ENCODE measurements around the gene TRIM50. TPM values are rescaled to one million over a fixed set of nuclear protein-coding genes. Genes with fewer than 3 reads are reported as not detected.

TRIM50 gene
- total RNA-seq, 1 experiment from 2014 or later: not detected

- no peak overlapping the region for H3K4me3 ChIP-seq (ENCODE audit: low read length)
- H3K9ac ChIP-seq (ENCODE audit: low read length): no peak overlapping the region
- H3F3A ChIP-seq (ENCODE audit: low read length, unreplicated experiment): no peaks in the 10 kb centered on the region
- H3K4me2 ChIP-seq (ENCODE audit: low read length): no peak overlapping the region
- H3K9me2 ChIP-seq (replicated peaks; ENCODE audit: low read length): no peaks in the 10 kb centered on the region
- H4K20me1 ChIP-seq (ENCODE audit: low read length): no peaks in the 10 kb centered on the region
- H3K4me1 ChIP-seq (ENCODE audit: insufficient read depth, low read length): no peaks in the 10 kb centered on the region
- POLR2A ChIA-PET (ENCODE audit: unreplicated experiment): no interaction called here
- no peaks in the 10 kb centered on the region for H3K79me2 ChIP-seq (ENCODE audit: low read length)
- no peak overlapping the region for H3K27ac ChIP-seq (ENCODE audit: low read length)
- H3K27me3 ChIP-seq (ENCODE audit: low read length): no peaks in the 10 kb centered on the region
- TF ChIP-seq EZH2phosphoT487 (IDR thresholded peaks at IDR 0.05; ENCODE audit: borderline replicate concordance, low read length) (no peak), EZH2 (IDR thresholded peaks at IDR 0.05; ENCODE audit: low read length, unreplicated experiment) (no peak)
- TF ChIP-seq, protein P1, sequence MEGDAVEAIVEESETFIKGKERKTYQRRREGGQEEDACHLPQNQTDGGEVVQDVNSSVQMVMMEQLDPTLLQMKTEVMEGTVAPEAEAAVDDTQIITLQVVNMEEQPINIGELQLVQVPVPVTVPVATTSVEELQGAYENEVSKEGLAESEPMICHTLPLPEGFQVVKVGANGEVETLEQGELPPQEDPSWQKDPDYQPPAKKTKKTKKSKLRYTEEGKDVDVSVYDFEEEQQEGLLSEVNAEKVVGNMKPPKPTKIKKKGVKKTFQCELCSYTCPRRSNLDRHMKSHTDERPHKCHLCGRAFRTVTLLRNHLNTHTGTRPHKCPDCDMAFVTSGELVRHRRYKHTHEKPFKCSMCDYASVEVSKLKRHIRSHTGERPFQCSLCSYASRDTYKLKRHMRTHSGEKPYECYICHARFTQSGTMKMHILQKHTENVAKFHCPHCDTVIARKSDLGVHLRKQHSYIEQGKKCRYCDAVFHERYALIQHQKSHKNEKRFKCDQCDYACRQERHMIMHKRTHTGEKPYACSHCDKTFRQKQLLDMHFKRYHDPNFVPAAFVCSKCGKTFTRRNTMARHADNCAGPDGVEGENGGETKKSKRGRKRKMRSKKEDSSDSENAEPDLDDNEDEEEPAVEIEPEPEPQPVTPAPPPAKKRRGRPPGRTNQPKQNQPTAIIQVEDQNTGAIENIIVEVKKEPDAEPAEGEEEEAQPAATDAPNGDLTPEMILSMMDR (conservative IDR thresholded peaks at IDR 0.05; ENCODE audit: low read depth, low read length): no peak
- H3K9me3 ChIP-seq (ENCODE audit: low read length): no peaks in the 10 kb centered on the region
- H3K36me3 ChIP-seq (ENCODE audit: low read depth, low read length): no peaks in the 10 kb centered on the region
- H2AFZ ChIP-seq (ENCODE audit: low read length): no peak overlapping the region
- ATAC-seq (no peak), DNase-seq (no peak)
- intact Hi-C loops (cut with micrococcal nuclease): no loop called here
- CTCF ChIA-PET: no interaction called here
- BruUV-seq (replicated peaks): no TSS peak
Observed at GRCh38 chr7:73366990-73367389, 39.1 kb upstream of the TRIM50 start.

- CTCF ChIA-PET: no interaction called here
- no peaks in the 10 kb centered on the region for H3K9me3 ChIP-seq (ENCODE audit: low read length)
- intact Hi-C loops (cut with micrococcal nuclease): no loop called here
Observed at GRCh38 chr7:73366127-73366526, 38.2 kb upstream of the TRIM50 start.

DNA sequence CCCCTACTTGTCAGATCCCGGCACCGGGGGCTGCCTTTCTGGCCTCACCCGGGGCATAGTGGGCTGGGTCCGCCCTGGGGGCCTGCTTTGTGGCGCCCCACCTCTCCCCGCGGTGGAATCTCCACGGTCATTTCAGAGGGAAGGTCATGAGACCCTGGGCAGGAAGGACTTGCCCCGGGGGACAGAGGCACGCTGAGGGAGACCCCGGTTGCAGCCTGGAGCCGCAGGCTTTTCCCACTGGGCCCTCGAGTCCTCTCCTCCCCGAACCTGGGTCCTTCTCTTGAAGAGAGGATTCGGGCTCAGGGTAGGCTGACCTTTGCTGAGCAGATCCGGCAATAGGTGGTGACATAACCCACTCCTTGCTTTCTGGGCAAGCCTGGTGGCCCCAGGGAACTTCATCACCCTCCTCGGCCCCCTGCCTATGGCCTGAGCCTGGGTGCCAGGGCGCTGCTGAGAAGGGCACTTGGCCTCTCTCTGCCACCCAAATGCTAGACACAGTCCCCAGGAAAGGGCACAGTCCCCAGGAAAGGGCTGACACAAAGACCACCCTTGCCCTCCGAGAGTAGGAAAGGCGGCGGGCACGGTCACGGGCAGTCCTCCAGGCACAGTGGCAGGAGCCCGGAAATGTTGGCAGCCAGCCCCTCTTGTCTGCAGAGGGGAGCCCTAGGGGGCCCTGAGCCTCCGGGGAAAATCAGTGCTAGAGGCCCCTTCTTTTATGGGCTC, 36.3 kb upstream of the TRIM50 start:
- Histone ChIP-seq H3K27ac (ENCODE audit: low read length) (no peak overlapping the region), H3K9me3 (ENCODE audit: low read length) (no peaks in the 10 kb centered on the region), H3F3A (ENCODE audit: low read length, unreplicated experiment) (no peaks in the 10 kb centered on the region), H3K27me3 (ENCODE audit: low read length) (no peaks in the 10 kb centered on the region), H3K36me3 (ENCODE audit: low read depth, low read length) (no peaks in the 10 kb centered on the region), H3K9ac (ENCODE audit: low read length) (no peak overlapping the region), H4K20me1 (ENCODE audit: low read length) (no peaks in the 10 kb centered on the region), H3K79me2 (ENCODE audit: low read length) (no peaks in the 10 kb centered on the region), H3K9me2 (replicated peaks; ENCODE audit: low read length) (no peaks in the 10 kb centered on the region), H3K4me2 (ENCODE audit: low read length) (no peak overlapping the region), H2AFZ (ENCODE audit: low read length) (no peak overlapping the region), H3K4me3 (ENCODE audit: low read length) (no peak overlapping the region), H3K4me1 (ENCODE audit: insufficient read depth, low read length) (no peaks in the 10 kb centered on the region)
- BruUV-seq (replicated peaks): no TSS peak
- DNase-seq (no peak), ATAC-seq (no peak)
- CTCF ChIA-PET: no interaction called here
- intact Hi-C loops (cut with micrococcal nuclease): no loop called here
- TF ChIP-seq, protein P1 (conservative IDR thresholded peaks at IDR 0.05; ENCODE audit: low read depth, low read length): no peak
- TF ChIP-seq EZH2phosphoT487 (IDR thresholded peaks at IDR 0.05; ENCODE audit: borderline replicate concordance, low read length) (no peak), EZH2 (IDR thresholded peaks at IDR 0.05; ENCODE audit: low read length, unreplicated experiment) (no peak)
- POLR2A ChIA-PET (ENCODE audit: unreplicated experiment): no interaction called here

More at GRCh38 chr7:73366127-73366526, 38.2 kb upstream of the TRIM50 start:
- Histone ChIP-seq H3K27me3 (ENCODE audit: low read length) (no peaks in the 10 kb centered on the region), H3K27ac (ENCODE audit: low read length) (no peak overlapping the region), H4K20me1 (ENCODE audit: low read length) (no peaks in the 10 kb centered on the region), H2AFZ (ENCODE audit: low read length) (no peak overlapping the region), H3K79me2 (ENCODE audit: low read length) (no peaks in the 10 kb centered on the region), H3K9me2 (replicated peaks; ENCODE audit: low read length) (no peaks in the 10 kb centered on the region), H3K4me3 (ENCODE audit: low read length) (no peak overlapping the region), H3K4me1 (ENCODE audit: insufficient read depth, low read length) (no peaks in the 10 kb centered on the region), H3F3A (ENCODE audit: low read length, unreplicated experiment) (no peaks in the 10 kb centered on the region), H3K36me3 (ENCODE audit: low read depth, low read length) (no peaks in the 10 kb centered on the region), H3K9ac (ENCODE audit: low read length) (no peak overlapping the region), H3K4me2 (ENCODE audit: low read length) (no peak overlapping the region)
- DNase-seq (no peak), ATAC-seq (no peak)
- TF ChIP-seq EZH2phosphoT487 (IDR thresholded peaks at IDR 0.05; ENCODE audit: borderline replicate concordance, low read length) (no peak), EZH2 (IDR thresholded peaks at IDR 0.05; ENCODE audit: low read length, unreplicated experiment) (no peak)
- TF ChIP-seq, protein P1 (conservative IDR thresholded peaks at IDR 0.05; ENCODE audit: low read depth, low read length): no peak
- POLR2A ChIA-PET (ENCODE audit: unreplicated experiment): no interaction called here
- BruUV-seq (replicated peaks): no TSS peak

Measured in PC-3 (cell line).